GM23338 (cell line): ENCODE results near the gene CTSC.

ENCODE experiments used
- CTCF ChIP-seq, 2 experiments: fragments of 200-600 bp in 1 of 2; sonication (generic) in 1 of 2; conservative IDR thresholded peaks; 2 replicates each; pipeline versions ENCODE4 v1.5.1 to v1.6.1; 2016 to 2017; ENCODE audit warnings: antibody characterized with exemption in 2 of 2, low read depth in 2 of 2, mild to moderate bottlenecking in 2 of 2, moderate library complexity in 1 of 2
- POLR2AphosphoS5 ChIP-seq: IDR thresholded peaks from 2 replicates; pipeline ENCODE4 v1.6.1; 2016; ENCODE audit warnings: antibody characterized with exemption, low read depth
- REST ChIP-seq: IDR thresholded peaks from one replicate; pipeline ENCODE4 v1.6.1; 2018; ENCODE audit warnings: antibody characterized with exemption; ENCODE audit not compliant: unreplicated experiment
- ZNF331 ChIP-seq: fragments of 250-450 bp; sonication (Bioruptor Pico); IDR thresholded peaks from 2 replicates; pipeline ENCODE4 v1.5.0; 2020; ENCODE audit warnings: low read depth, mild to moderate bottlenecking, moderate library complexity
- ZNF462 ChIP-seq: fragments of 250-450 bp; sonication (Bioruptor Pico); IDR thresholded peaks from 2 replicates; pipeline ENCODE4 v1.5.0; 2020; ENCODE audit warnings: mild to moderate bottlenecking, moderate library complexity

GRCh38 chr11:88383447-88383846, 45.9 kb upstream of the CTSC start:
- TF ChIP-seq CTCF (conservative IDR thresholded peaks at IDR 0.05; ENCODE audit: low read depth in 2 of 2) = no peak
- no peak for TF ChIP-seq ZNF462 (CRISPR knock-in tag)
- no peak for TF ChIP-seq REST
- TF ChIP-seq ZNF331 = no peak
- TF ChIP-seq POLR2AphosphoS5 = no peak
